SK-N-SH (cell line): ENCODE data around the gene SLC7A7. TPM values are rescaled to one million over a fixed set of nuclear protein-coding genes. Genes with fewer than 3 reads are reported as not detected.

Experiments used
- CTCF ChIA-PET: fragments of 300-600, 350-600 bp; formaldehyde crosslinking; extraction: SDS; loops from one replicate; lab custom pipeline; 2021; lab: Yijun Ruan, JAX
- POLR2A ChIA-PET: fragments of 350-600 bp; sonication (Branson Sonifier 250); formaldehyde crosslinking; extraction: SDS; loops from one replicate; lab custom pipeline; 2020; ENCODE audit warnings: antibody characterized with exemption, inconsistent platforms; lab: Yijun Ruan, JAX
- DNase-seq: peaks from one replicate; pipeline ENCODE4 v3.0.0; 2012
- H2AFZ ChIP-seq: fragments of 200-600 bp; sonication (generic); 2 replicates; pipeline ENCODE4 v1.8.1; 2016; ENCODE audit warnings: antibody characterized with exemption, mild to moderate bottlenecking, low read depth
- H3F3A ChIP-seq: fragments of 200-600 bp; sonication (generic); replicated peaks from 2 replicates; pipeline ENCODE3; 2016; ENCODE audit warnings: antibody characterized with exemption, mild to moderate bottlenecking; ENCODE audit not compliant: insufficient read depth
- H3K27ac ChIP-seq, 2 experiments: fragments of 200-500 bp in 1 of 2; fragments of 200-600 bp in 1 of 2; sonication (Bioruptor generic) in 1 of 2; sonication (generic), shearing (Covaris generic) in 1 of 2; 2 replicates each; pipeline versions ENCODE4 v1.5.1 to v1.6.1; 2014 to 2016; ENCODE audit warnings: low read depth in 2 of 2, inconsistent platforms in 1 of 2, low read length in 1 of 2, mild to moderate bottlenecking in 1 of 2, mixed read lengths in 1 of 2
- H3K27me3 ChIP-seq: fragments of 200-600 bp; sonication (generic), shearing (Covaris generic); 2 replicates; pipeline ENCODE4 v1.6.1; 2016; ENCODE audit warnings: mixed run types; ENCODE audit not compliant: insufficient read depth
- H3K36me3 ChIP-seq, 2 experiments: fragments of 200-500 bp in 1 of 2; fragments of 200-600 bp in 1 of 2; sonication (Bioruptor generic) in 1 of 2; sonication (generic) in 1 of 2; replicated peaks in 1 of 2; 2 replicates each; pipeline versions ENCODE3 to v1.5.1; 2014 to 2016; ENCODE audit warnings: low read length in 1 of 2, mild to moderate bottlenecking in 1 of 2; ENCODE audit not compliant: insufficient read depth in 2 of 2, control insufficient read depth in 1 of 2
- H3K4me1 ChIP-seq, 2 experiments: fragments of 200-500 bp in 1 of 2; fragments of 200-600 bp in 1 of 2; sonication (Bioruptor generic) in 1 of 2; sonication (generic), shearing (Covaris generic) in 1 of 2; 2 replicates each; pipeline versions ENCODE4 v1.5.1 to v1.6.1; 2014 to 2016; ENCODE audit warnings: low read depth in 1 of 2, low read length in 1 of 2, mixed run types in 1 of 2; ENCODE audit not compliant: insufficient read depth in 2 of 2, control insufficient read depth in 1 of 2
- H3K4me2 ChIP-seq: fragments of 200-600 bp; sonication (generic), shearing (Covaris generic); 2 replicates; pipeline ENCODE4 v1.6.1; 2017; ENCODE audit warnings: mixed run types
- H3K4me3 ChIP-seq, 2 experiments: fragments of 200-500 bp in 1 of 2; fragments of 200-600 bp in 1 of 2; sonication (Bioruptor generic) in 1 of 2; sonication (generic), shearing (Covaris generic) in 1 of 2; 2 replicates each; pipeline versions ENCODE4 v1.5.1 to v1.8.1; 2014 to 2016; ENCODE audit warnings: low read depth in 2 of 2, inconsistent platforms in 1 of 2, low read length in 1 of 2, mild to moderate bottlenecking in 1 of 2, mixed read lengths in 1 of 2, moderate library complexity in 1 of 2
- H3K79me2 ChIP-seq: fragments of 200-600 bp; sonication (generic); 2 replicates; pipeline ENCODE4 v1.8.1; 2017; ENCODE audit warnings: mild to moderate bottlenecking; ENCODE audit not compliant: insufficient read depth
- H3K9ac ChIP-seq: fragments of 200-600 bp; sonication (generic); 2 replicates; pipeline ENCODE4 v1.6.1; 2017; ENCODE audit warnings: mixed run types
- H3K9me2 ChIP-seq: fragments of 200-600 bp; sonication (generic); 2 replicates; pipeline ENCODE4 v1.6.1; 2017; ENCODE audit warnings: mixed run types
- H3K9me3 ChIP-seq: fragments of 200-600 bp; sonication (generic); 2 replicates; pipeline ENCODE4 v1.6.1; 2017; ENCODE audit warnings: mixed run types, mild to moderate bottlenecking, moderate library complexity
- H4K20me1 ChIP-seq: fragments of 200-600 bp; sonication (generic); 2 replicates; pipeline ENCODE4 v1.6.1; 2017; ENCODE audit warnings: mild to moderate bottlenecking, mixed run types; ENCODE audit not compliant: insufficient read depth
- CHD2 ChIP-seq: fragments of 150-350 bp; IDR thresholded peaks from 2 replicates; pipeline ENCODE4 v1.6.1; 2018; ENCODE audit warnings: low read length; ENCODE audit not compliant: partially characterized antibody
- EP300 ChIP-seq, 2 experiments: IDR thresholded peaks; 2 replicates each; pipeline versions ENCODE4 v1.4.0 to v1.6.1; 2012; ENCODE audit warnings: borderline replicate concordance in 1 of 2, low read depth in 1 of 2, low read length in 1 of 2
- EZH2phosphoT487 ChIP-seq: fragments of 200-600 bp; sonication (generic); IDR thresholded peaks from 2 replicates; pipeline ENCODE4 v1.6.1; 2017; ENCODE audit warnings: low read depth, mixed run types, mild to moderate bottlenecking, antibody characterized with exemption, moderate library complexity, borderline replicate concordance
- FOSL2 ChIP-seq: IDR thresholded peaks from 2 replicates; pipeline ENCODE4 v1.4.0; 2012; ENCODE audit warnings: low read depth, mild to moderate bottlenecking, moderate library complexity, borderline replicate concordance
- FOXM1 ChIP-seq: IDR thresholded peaks from 2 replicates; pipeline ENCODE4 v1.4.0; 2012; ENCODE audit warnings: low read depth, mild to moderate bottlenecking
- IRF3 ChIP-seq: fragments of 150-350 bp; IDR thresholded peaks from 2 replicates; pipeline ENCODE4 v1.6.1; 2016; ENCODE audit warnings: mild to moderate bottlenecking, low read depth, low read length
- JUND ChIP-seq: IDR thresholded peaks from 2 replicates; pipeline ENCODE4 v1.4.0; 2012
- MEF2A ChIP-seq: IDR thresholded peaks from 2 replicates; pipeline ENCODE4 v1.4.0; 2012; ENCODE audit warnings: low read depth, borderline replicate concordance
- MXI1 ChIP-seq: IDR thresholded peaks from 2 replicates; pipeline ENCODE4 v1.6.1; 2012; ENCODE audit warnings: mild to moderate bottlenecking, low read depth, low read length, improper control_type of control experiment
- NFIC ChIP-seq: IDR thresholded peaks from 2 replicates; pipeline ENCODE4 v1.4.0; 2012; ENCODE audit warnings: borderline replicate concordance
- NRF1 ChIP-seq: IDR thresholded peaks from 2 replicates; pipeline ENCODE4 v1.6.1; 2012; ENCODE audit warnings: low read depth, mild to moderate bottlenecking, low read length
- PBX3 ChIP-seq: IDR thresholded peaks from 2 replicates; pipeline ENCODE4; 2012
- POLR2AphosphoS5 ChIP-seq: IDR thresholded peaks from 2 replicates; pipeline ENCODE4 v1.6.1; 2012; ENCODE audit warnings: low read depth, low read length
- RAD21 ChIP-seq: IDR thresholded peaks from 2 replicates; pipeline ENCODE4 v1.6.1; 2012; ENCODE audit warnings: mild to moderate bottlenecking, low read length
- RCOR1 ChIP-seq: fragments of 150-350 bp; IDR thresholded peaks from 2 replicates; pipeline ENCODE4 v1.6.1; 2017; ENCODE audit warnings: antibody characterized with exemption, low read length
- RFX5 ChIP-seq: IDR thresholded peaks from 2 replicates; pipeline ENCODE4 v1.6.1; 2012; ENCODE audit warnings: mild to moderate bottlenecking, improper control_type of control experiment, low read length
- SIN3A ChIP-seq: IDR thresholded peaks from 2 replicates; pipeline ENCODE4 v1.6.1; 2012; ENCODE audit warnings: low read depth, mild to moderate bottlenecking, low read length, moderate library complexity, borderline replicate concordance
- SMC3 ChIP-seq: IDR thresholded peaks from 2 replicates; pipeline ENCODE4 v1.6.1; 2012; ENCODE audit warnings: low read depth, low read length, improper control_type of control experiment
- TAF1 ChIP-seq: IDR thresholded peaks from 2 replicates; pipeline ENCODE4 v1.6.1; 2012; ENCODE audit warnings: low read depth, mild to moderate bottlenecking, low read length, moderate library complexity, borderline replicate concordance
- TCF12 ChIP-seq: IDR thresholded peaks from 2 replicates; pipeline ENCODE4 v1.4.0; 2012
- TEAD4 ChIP-seq: IDR thresholded peaks from 2 replicates; pipeline ENCODE4 v1.4.0; 2012; ENCODE audit warnings: mild to moderate bottlenecking, borderline replicate concordance; ENCODE audit not compliant: insufficient read depth
- USF1 ChIP-seq: IDR thresholded peaks from 2 replicates; pipeline ENCODE4 v1.4.0; 2012; ENCODE audit warnings: low read depth, borderline replicate concordance
- YY1 ChIP-seq: IDR thresholded peaks from 2 replicates; pipeline ENCODE4 v1.4.0; 2012; ENCODE audit warnings: low read depth, mild to moderate bottlenecking
- WGBS: methylation state at CpG from one replicate; pipeline ENCODE4 v1.1.6; 2017; ENCODE audit warnings: low lambda C conversion rate; 5-methylcytosine and 5-hydroxymethylcytosine counted together
- polyA plus RNA-seq, 3 experiments: library from polyadenylated mRNA; depleted of rRNA; stranded (reverse); fragments of >200 nt; gene quantifications; 2 replicates each; pipeline ENCODE4 v1.2.3, GENCODE V29; 2012
- TF ChIP-seq, protein P1 (sequence below): fragments of 150-350 bp; IDR thresholded peaks from 2 replicates; pipeline ENCODE4 v1.6.1; 2017; ENCODE audit warnings: antibody characterized with exemption, low read length, low read depth, borderline replicate concordance
- TF ChIP-seq, protein P2 (sequence below): IDR thresholded peaks from 2 replicates; pipeline ENCODE4 v1.4.0; 2012; ENCODE audit warnings: low read depth
- TF ChIP-seq, protein P3 (sequence below): fragments of 200-600 bp; sonication (generic); IDR thresholded peaks from 2 replicates; pipeline ENCODE4 v1.6.1; 2017; ENCODE audit warnings: antibody characterized with exemption, mild to moderate bottlenecking, moderate library complexity

The SLC7A7 gene
- polyA plus RNA-seq, 1 of the 3 experiments (the other 2 are of a cell fraction), result 0.30 TPM

GRCh38 chr14:22824711-22825359, 9.6 kb upstream of the SLC7A7 start:
- Histone ChIP-seq H3K4me1 (peaks cover 2 to 9% of the 10 kb centered on the region in 2 experiments; a peak in 2 of 4 replicates), H3K79me2 (peaks cover 2% of the 10 kb centered on the region), H2AFZ (peak overlapping the region; percentile 78), H3K9ac (peak overlapping the region; percentile 37; the same call in 1 of the 2 replicates), H3F3A (no peaks in the 10 kb centered on the region), H3K27me3 (no peaks in the 10 kb centered on the region), H3K4me2 (peak overlapping the region; percentile 3; the same call in 1 of the 2 replicates), H3K36me3 (no peaks in the 10 kb centered on the region), H4K20me1 (no peaks in the 10 kb centered on the region), H3K9me3 (no peaks in the 10 kb centered on the region), H3K9me2 (no peaks in the 10 kb centered on the region), H3K27ac (peak overlapping the region in 1 of 2 experiments; percentile 60; a peak in 2 of 4 replicates), H3K4me3 (no peak overlapping the region)
- no peak for DNase-seq
- CTCF ChIA-PET, result interaction anchor here (0.6 to 19.1 kb wide), 5 partner anchors 12 to 333 kb away, joined by 3 to 472 read pairs (median 3); no protein-coding TSS in a partner anchor
- WGBS, result 54% methylated on average over 8 of the region's 8 CpGs
- POLR2A ChIA-PET, result no interaction called here
- TF ChIP-seq YY1 (no peak), EP300 (IDR thresholded peaks at IDR 0.05; ENCODE audit: borderline replicate concordance in 1 of 2, low read depth in 1 of 2, low read length in 1 of 2) (peak in 1 of 2 experiments; percentile 51; a peak in 1 of 4 replicates), PBX3 (peak; percentile 37; the same call in 1 of the 2 replicates), MXI1 (no peak), FOXM1 (no peak), SIN3A (no peak), CHD2 (no peak), USF1 (no peak), RFX5 (no peak), FOSL2 (peak; percentile 54; the same call in 1 of the 2 replicates), RAD21 (no peak), JUND (0 out of 2 replicates have a peak, but pooled peaks have one; percentile 55), NRF1 (no peak), NFIC (peak; percentile 75), TCF12 (peak; percentile 63), EZH2phosphoT487 (no peak), POLR2AphosphoS5 (peak; percentile 29; the same call in 1 of the 2 replicates), TAF1 (no peak), SMC3 (no peak), MEF2A (no peak), TEAD4 (no peak), RCOR1 (no peak), IRF3 (no peak)
- TF ChIP-seq, protein P1, sequence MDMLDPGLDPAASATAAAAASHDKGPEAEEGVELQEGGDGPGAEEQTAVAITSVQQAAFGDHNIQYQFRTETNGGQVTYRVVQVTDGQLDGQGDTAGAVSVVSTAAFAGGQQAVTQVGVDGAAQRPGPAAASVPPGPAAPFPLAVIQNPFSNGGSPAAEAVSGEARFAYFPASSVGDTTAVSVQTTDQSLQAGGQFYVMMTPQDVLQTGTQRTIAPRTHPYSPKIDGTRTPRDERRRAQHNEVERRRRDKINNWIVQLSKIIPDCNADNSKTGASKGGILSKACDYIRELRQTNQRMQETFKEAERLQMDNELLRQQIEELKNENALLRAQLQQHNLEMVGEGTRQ, result no peak
- TF ChIP-seq, protein P2, sequence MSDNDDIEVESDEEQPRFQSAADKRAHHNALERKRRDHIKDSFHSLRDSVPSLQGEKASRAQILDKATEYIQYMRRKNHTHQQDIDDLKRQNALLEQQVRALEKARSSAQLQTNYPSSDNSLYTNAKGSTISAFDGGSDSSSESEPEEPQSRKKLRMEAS, result peak; percentile 66
- TF ChIP-seq, protein P3, sequence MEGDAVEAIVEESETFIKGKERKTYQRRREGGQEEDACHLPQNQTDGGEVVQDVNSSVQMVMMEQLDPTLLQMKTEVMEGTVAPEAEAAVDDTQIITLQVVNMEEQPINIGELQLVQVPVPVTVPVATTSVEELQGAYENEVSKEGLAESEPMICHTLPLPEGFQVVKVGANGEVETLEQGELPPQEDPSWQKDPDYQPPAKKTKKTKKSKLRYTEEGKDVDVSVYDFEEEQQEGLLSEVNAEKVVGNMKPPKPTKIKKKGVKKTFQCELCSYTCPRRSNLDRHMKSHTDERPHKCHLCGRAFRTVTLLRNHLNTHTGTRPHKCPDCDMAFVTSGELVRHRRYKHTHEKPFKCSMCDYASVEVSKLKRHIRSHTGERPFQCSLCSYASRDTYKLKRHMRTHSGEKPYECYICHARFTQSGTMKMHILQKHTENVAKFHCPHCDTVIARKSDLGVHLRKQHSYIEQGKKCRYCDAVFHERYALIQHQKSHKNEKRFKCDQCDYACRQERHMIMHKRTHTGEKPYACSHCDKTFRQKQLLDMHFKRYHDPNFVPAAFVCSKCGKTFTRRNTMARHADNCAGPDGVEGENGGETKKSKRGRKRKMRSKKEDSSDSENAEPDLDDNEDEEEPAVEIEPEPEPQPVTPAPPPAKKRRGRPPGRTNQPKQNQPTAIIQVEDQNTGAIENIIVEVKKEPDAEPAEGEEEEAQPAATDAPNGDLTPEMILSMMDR, result no peak
